Measurements from ENCODE around the gene TSC22D2.
A peak's percentile ranks its signal among the peaks of the same experiment; 100 is the strongest.

TSC22D2 gene

GRCh38 chr3:150436161-150436560 lies 28.1 kb downstream of the TSC22D2 start:
- DNase-seq (ENCODE audit: insufficient read length) = no peak
- no peak for TF ChIP-seq POLR2AphosphoS5 (IDR thresholded peaks at IDR 0.05; ENCODE audit: low read depth, low read length)
- no peak for TF ChIP-seq POLR2A (IDR thresholded peaks at IDR 0.05; ENCODE audit: low read depth, low read length)
- TF ChIP-seq TAF1 (IDR thresholded peaks at IDR 0.05; ENCODE audit: borderline replicate concordance, low read depth, low read length) = no peak
- no peak for FAIRE-seq

GRCh38 chr3:150439657-150440056 lies 31.6 kb downstream of the TSC22D2 start:
- no peak for DNase-seq (ENCODE audit: insufficient read length)
- TF ChIP-seq TAF1 (IDR thresholded peaks at IDR 0.05; ENCODE audit: borderline replicate concordance, low read depth, low read length) (no peak), POLR2AphosphoS5 (IDR thresholded peaks at IDR 0.05; ENCODE audit: low read depth, low read length) (no peak), POLR2A (IDR thresholded peaks at IDR 0.05; ENCODE audit: low read depth, low read length) (no peak)
- peak; percentile 53 for FAIRE-seq

GRCh38 chr3:150443331-150443741 lies 35.2 kb downstream of the TSC22D2 start:
- FAIRE-seq = no peak
- TF ChIP-seq POLR2AphosphoS5 (IDR thresholded peaks at IDR 0.05; ENCODE audit: low read depth, low read length) (no peak), POLR2A (IDR thresholded peaks at IDR 0.05; ENCODE audit: low read depth, low read length) (no peak)
- no peak for DNase-seq (ENCODE audit: insufficient read length)

GRCh38 chr3:150444371-150444770 lies 36.3 kb downstream of the TSC22D2 start:
- TF ChIP-seq POLR2A (IDR thresholded peaks at IDR 0.05; ENCODE audit: low read depth, low read length) (no peak), POLR2AphosphoS5 (IDR thresholded peaks at IDR 0.05; ENCODE audit: low read depth, low read length) (no peak), TAF1 (IDR thresholded peaks at IDR 0.05; ENCODE audit: borderline replicate concordance, low read depth, low read length) (no peak)
- no peak for DNase-seq (ENCODE audit: insufficient read length)
- FAIRE-seq = no peak

GRCh38 chr3:150446470-150446977 lies 38.4 kb downstream of the TSC22D2 start:
- TF ChIP-seq TAF1 (IDR thresholded peaks at IDR 0.05; ENCODE audit: borderline replicate concordance, low read depth, low read length) (no peak), POLR2A (IDR thresholded peaks at IDR 0.05; ENCODE audit: low read depth, low read length) (no peak), POLR2AphosphoS5 (IDR thresholded peaks at IDR 0.05; ENCODE audit: low read depth, low read length) (no peak)
- FAIRE-seq (no peak), DNase-seq (ENCODE audit: insufficient read length) (no peak)

GRCh38 chr3:150447084-150447483 lies 39.0 kb downstream of the TSC22D2 start:
- TF ChIP-seq POLR2A (IDR thresholded peaks at IDR 0.05; ENCODE audit: low read depth, low read length) = no peak
- TF ChIP-seq POLR2AphosphoS5 (IDR thresholded peaks at IDR 0.05; ENCODE audit: low read depth, low read length) = no peak
- TF ChIP-seq TAF1 (IDR thresholded peaks at IDR 0.05; ENCODE audit: borderline replicate concordance, low read depth, low read length) = no peak
- FAIRE-seq = no peak

GRCh38 chr3:150447631-150448465 lies 39.8 kb downstream of the TSC22D2 start:
- TF ChIP-seq POLR2AphosphoS5 (IDR thresholded peaks at IDR 0.05; ENCODE audit: low read depth, low read length) (no peak), POLR2A (IDR thresholded peaks at IDR 0.05; ENCODE audit: low read depth, low read length) (no peak), TAF1 (IDR thresholded peaks at IDR 0.05; ENCODE audit: borderline replicate concordance, low read depth, low read length) (no peak)
- no peak for FAIRE-seq
- no peak for DNase-seq (ENCODE audit: insufficient read length)

More at GRCh38 chr3:150447084-150447483, 39.0 kb downstream of the TSC22D2 start:
- no peak for DNase-seq (ENCODE audit: insufficient read length)

GRCh38 chr3:150449169-150449721 lies 41.1 kb downstream of the TSC22D2 start:
- TF ChIP-seq POLR2A (IDR thresholded peaks at IDR 0.05; ENCODE audit: low read depth, low read length) (no peak), TAF1 (IDR thresholded peaks at IDR 0.05; ENCODE audit: borderline replicate concordance, low read depth, low read length) (no peak), POLR2AphosphoS5 (IDR thresholded peaks at IDR 0.05; ENCODE audit: low read depth, low read length) (no peak)
- DNase-seq (ENCODE audit: insufficient read length) (no peak), FAIRE-seq (no peak)

- DNase-seq (ENCODE audit: insufficient read length) (no peak), FAIRE-seq (no peak)
- TF ChIP-seq POLR2A (IDR thresholded peaks at IDR 0.05; ENCODE audit: low read depth, low read length) (no peak), TAF1 (IDR thresholded peaks at IDR 0.05; ENCODE audit: borderline replicate concordance, low read depth, low read length) (no peak), POLR2AphosphoS5 (IDR thresholded peaks at IDR 0.05; ENCODE audit: low read depth, low read length) (no peak)
These were observed 42.8 kb downstream of the TSC22D2 start for GRCh38 chr3:150450916-150451315.

- DNase-seq (ENCODE audit: insufficient read length) (no peak), FAIRE-seq (peak; percentile 57)
- TF ChIP-seq TAF1 (IDR thresholded peaks at IDR 0.05; ENCODE audit: borderline replicate concordance, low read depth, low read length) = no peak
- no peak for TF ChIP-seq POLR2AphosphoS5 (IDR thresholded peaks at IDR 0.05; ENCODE audit: low read depth, low read length)
- TF ChIP-seq POLR2A (IDR thresholded peaks at IDR 0.05; ENCODE audit: low read depth, low read length) = no peak
These were observed 43.4 kb downstream of the TSC22D2 start for GRCh38 chr3:150451329-150452048.

GRCh38 chr3:150453353-150453752 lies 45.3 kb downstream of the TSC22D2 start:
- FAIRE-seq (no peak), DNase-seq (ENCODE audit: insufficient read length) (no peak)
- TF ChIP-seq TAF1 (IDR thresholded peaks at IDR 0.05; ENCODE audit: borderline replicate concordance, low read depth, low read length) = no peak

All from GM12892 (cell line).